DOHH2 (cell line): ENCODE measurements around the gene HKDC1.

Experiments
- H3F3A ChIP-seq: fragments of 200-600 bp; sonication (generic), shearing (Covaris generic); 2 replicates; pipeline ENCODE4 v1.6.0; 2016; ENCODE audit warnings: antibody characterized with exemption, mild to moderate bottlenecking; ENCODE audit not compliant: control insufficient read depth, insufficient read depth
- H3K27ac ChIP-seq: fragments of 200-600 bp; sonication (generic); 2 replicates; pipeline ENCODE4 v1.5.1; 2014; ENCODE audit warnings: low read depth, mild to moderate bottlenecking, low read length, moderate library complexity
- H3K27me3 ChIP-seq: fragments of 200-600 bp; sonication (generic); 2 replicates; pipeline ENCODE4 v1.6.1; 2014; ENCODE audit warnings: mild to moderate bottlenecking, low read length, mixed read lengths; ENCODE audit not compliant: control insufficient read depth
- H3K36me3 ChIP-seq: fragments of 200-600 bp; sonication (generic); 2 replicates; pipeline ENCODE4 v1.6.1; 2014; ENCODE audit warnings: mild to moderate bottlenecking, low read length, moderate library complexity, mixed read lengths; ENCODE audit not compliant: control insufficient read depth
- H3K4me1 ChIP-seq: fragments of 200-600 bp; sonication (generic); 2 replicates; pipeline ENCODE4 v1.6.1; 2014; ENCODE audit warnings: mild to moderate bottlenecking, low read length, mixed read lengths; ENCODE audit not compliant: control insufficient read depth
- H3K4me2 ChIP-seq: fragments of 200-600 bp; sonication (generic); 2 replicates; pipeline ENCODE4 v1.6.0; 2014; ENCODE audit warnings: mild to moderate bottlenecking, low read length, moderate library complexity
- H3K4me3 ChIP-seq: fragments of 200-600 bp; sonication (generic); 2 replicates; pipeline ENCODE4 v1.5.1; 2014; ENCODE audit warnings: mild to moderate bottlenecking, low read length, mixed read lengths
- H3K79me2 ChIP-seq: fragments of 200-600 bp; sonication (generic); 2 replicates; pipeline ENCODE4 v1.6.1; 2014; ENCODE audit warnings: mild to moderate bottlenecking, low read length, mixed read lengths; ENCODE audit not compliant: control insufficient read depth
- H3K9me2 ChIP-seq: fragments of 200-600 bp; sonication (generic); replicated peaks from 2 replicates; pipeline ENCODE4 v1.6.1; 2014; ENCODE audit warnings: mild to moderate bottlenecking, low read length, mixed read lengths; ENCODE audit not compliant: control insufficient read depth
- H3K9me3 ChIP-seq: fragments of 200-600 bp; sonication (generic); 2 replicates; pipeline ENCODE4 v1.6.1; 2014; ENCODE audit warnings: antibody characterized with exemption, low read length, mixed read lengths; ENCODE audit not compliant: control insufficient read depth, insufficient read depth
- H4K20me1 ChIP-seq: fragments of 200-600 bp; sonication (generic); 2 replicates; pipeline ENCODE4 v1.6.0; 2014; ENCODE audit warnings: low read depth, mild to moderate bottlenecking, antibody characterized with exemption, low read length, moderate library complexity; ENCODE audit not compliant: control insufficient read depth, insufficient read depth
- CTCF ChIP-seq: fragments of 200-600 bp; sonication (generic); IDR thresholded peaks from one replicate; pipeline ENCODE4 v1.5.1; 2014; ENCODE audit warnings: antibody characterized with exemption, mild to moderate bottlenecking, low read depth, low read length; ENCODE audit not compliant: poor library complexity, severe bottlenecking
- EZH2phosphoT487 ChIP-seq: fragments of 200-600 bp; sonication (generic); IDR thresholded peaks from 2 replicates; pipeline ENCODE4 v1.6.1; 2017; ENCODE audit warnings: borderline replicate concordance, mild to moderate bottlenecking, antibody characterized with exemption, low read length, moderate library complexity, mixed read lengths

Gene HKDC1

GRCh38 chr10:69254877-69255276 is 34.7 kb downstream of the HKDC1 start:
- Histone ChIP-seq H3K4me1 (no peaks in the 10 kb centered on the region), H3K9me3 (peaks cover 9% of the 10 kb centered on the region), H3K4me3 (no peak overlapping the region), H3K36me3 (no peaks in the 10 kb centered on the region), H3F3A (no peaks in the 10 kb centered on the region), H3K27me3 (no peaks in the 10 kb centered on the region), H4K20me1 (no peaks in the 10 kb centered on the region), H3K27ac (no peak overlapping the region), H3K9me2 (no peaks in the 10 kb centered on the region), H3K79me2 (no peaks in the 10 kb centered on the region), H3K4me2 (no peak overlapping the region)
- no peak for TF ChIP-seq EZH2phosphoT487

- Histone ChIP-seq H3K4me2 (no peak overlapping the region), H4K20me1 (no peaks in the 10 kb centered on the region), H3K27me3 (peaks cover 13% of the 10 kb centered on the region), H3K36me3 (no peaks in the 10 kb centered on the region), H3K9me3 (peaks cover 9% of the 10 kb centered on the region), H3K79me2 (no peaks in the 10 kb centered on the region), H3K27ac (no peak overlapping the region), H3K4me1 (no peaks in the 10 kb centered on the region), H3K9me2 (no peaks in the 10 kb centered on the region), H3F3A (no peaks in the 10 kb centered on the region; the same call in 1 of the 2 replicates), H3K4me3 (no peak overlapping the region)
- TF ChIP-seq CTCF (no peak), EZH2phosphoT487 (no peak)
Measured at GRCh38 chr10:69259547-69260243, 39.6 kb downstream of the HKDC1 start.

GRCh38 chr10:69261184-69261583 is 41.1 kb downstream of the HKDC1 start:
- H3K4me1 ChIP-seq, result no peaks in the 10 kb centered on the region
- no peak for TF ChIP-seq EZH2phosphoT487
- no peak for TF ChIP-seq CTCF
- no peaks in the 10 kb centered on the region for H4K20me1 ChIP-seq
- no peaks in the 10 kb centered on the region for H3K79me2 ChIP-seq
- H3K9me2 ChIP-seq, result no peaks in the 10 kb centered on the region
- H3K9me3 ChIP-seq, result peaks cover 9% of the 10 kb centered on the region
- H3K4me2 ChIP-seq, result no peak overlapping the region
- H3F3A ChIP-seq, result no peaks in the 10 kb centered on the region; the same call in 1 of the 2 replicates
- H3K36me3 ChIP-seq, result no peaks in the 10 kb centered on the region
- no peak overlapping the region for H3K4me3 ChIP-seq
- no peak overlapping the region for H3K27ac ChIP-seq
- peaks cover 13% of the 10 kb centered on the region for H3K27me3 ChIP-seq

GRCh38 chr10:69262292-69262751 is 42.2 kb downstream of the HKDC1 start:
- Histone ChIP-seq H3F3A (no peaks in the 10 kb centered on the region; the same call in 1 of the 2 replicates), H3K27me3 (peaks cover 17% of the 10 kb centered on the region), H3K9me3 (peaks cover 9% of the 10 kb centered on the region), H4K20me1 (no peaks in the 10 kb centered on the region), H3K27ac (no peak overlapping the region), H3K4me1 (no peaks in the 10 kb centered on the region), H3K36me3 (no peaks in the 10 kb centered on the region), H3K4me3 (no peak overlapping the region), H3K9me2 (no peaks in the 10 kb centered on the region), H3K4me2 (no peak overlapping the region), H3K79me2 (no peaks in the 10 kb centered on the region)
- TF ChIP-seq EZH2phosphoT487 (no peak), CTCF (no peak)
